Measurements from ENCODE around the gene DNAJC5. TPM values are rescaled to one million over a fixed set of nuclear protein-coding genes. Genes with fewer than 3 reads are reported as not detected.

DNAJC5 gene
- total and polyA plus RNA-seq, 9 of the 15 experiments (the other 6 are each of a cell fraction or from before 2014, with no cell fraction given), result 0.95 to 42.8 (median 23.4) TPM

GRCh38 chr20:63846128-63846771, 48.7 kb upstream of the DNAJC5 start (continued):
- TF ChIP-seq POLR3G (IDR thresholded peaks at IDR 0.05; ENCODE audit: extremely low read depth, insufficient read length, insufficient replicate concordance) (no peak), TAL1 (IDR thresholded peaks at IDR 0.05) (no peak), SAFB (IDR thresholded peaks at IDR 0.05; ENCODE audit: borderline replicate concordance, low read depth, low read length) (no peak), SNAPC5 (CRISPR knock-in tag; IDR thresholded peaks at IDR 0.05) (no peak), ZC3H4 (CRISPR knock-in tag; IDR thresholded peaks at IDR 0.05; ENCODE audit: borderline replicate concordance) (no peak), ZBTB11 (CRISPR knock-in tag; IDR thresholded peaks at IDR 0.05) (no peak), HIVEP1 (CRISPR knock-in tag; IDR thresholded peaks at IDR 0.05) (no peak), TFAP4 (CRISPR knock-in tag; IDR thresholded peaks at IDR 0.05; ENCODE audit: borderline replicate concordance) (peak; percentile 26; the same call in 1 of the 2 replicates), ZC3H8 (IDR thresholded peaks at IDR 0.05) (no peak), MITF (IDR thresholded peaks at IDR 0.05) (0 out of 2 replicates have a peak, but pooled peaks have one; percentile 9), ZNF311 (CRISPR knock-in tag; IDR thresholded peaks at IDR 0.05) (no peak), HDAC8 (tag; IDR thresholded peaks at IDR 0.05) (no peak), DACH1 (IDR thresholded peaks at IDR 0.05; ENCODE audit: partially characterized antibody) (no peak), KAT8 (IDR thresholded peaks at IDR 0.05; ENCODE audit: low read depth) (no peak), PCBP1 (IDR thresholded peaks at IDR 0.05; ENCODE audit: low read depth, low read length, poor library complexity, severe bottlenecking) (peak; percentile 45), HBP1 (CRISPR knock-in tag; IDR thresholded peaks at IDR 0.05) (no peak), TRIM28 (IDR thresholded peaks at IDR 0.05) (no peak), PHTF2 (CRISPR knock-in tag; IDR thresholded peaks at IDR 0.05) (no peak), FOXA1 (IDR thresholded peaks at IDR 0.05; ENCODE audit: borderline replicate concordance) (no peak), THAP7 (CRISPR knock-in tag; IDR thresholded peaks at IDR 0.05) (no peak), HNRNPH1 (optimal IDR thresholded peaks at IDR 0.05; ENCODE audit: low read depth, low read length) (no peak), MCM3 (IDR thresholded peaks at IDR 0.05) (no peak)
